Measurements from ENCODE around the gene IZUMO1.
A peak's percentile ranks its signal among the peaks of the same experiment; 100 is the strongest.

The IZUMO1 gene

DNA sequence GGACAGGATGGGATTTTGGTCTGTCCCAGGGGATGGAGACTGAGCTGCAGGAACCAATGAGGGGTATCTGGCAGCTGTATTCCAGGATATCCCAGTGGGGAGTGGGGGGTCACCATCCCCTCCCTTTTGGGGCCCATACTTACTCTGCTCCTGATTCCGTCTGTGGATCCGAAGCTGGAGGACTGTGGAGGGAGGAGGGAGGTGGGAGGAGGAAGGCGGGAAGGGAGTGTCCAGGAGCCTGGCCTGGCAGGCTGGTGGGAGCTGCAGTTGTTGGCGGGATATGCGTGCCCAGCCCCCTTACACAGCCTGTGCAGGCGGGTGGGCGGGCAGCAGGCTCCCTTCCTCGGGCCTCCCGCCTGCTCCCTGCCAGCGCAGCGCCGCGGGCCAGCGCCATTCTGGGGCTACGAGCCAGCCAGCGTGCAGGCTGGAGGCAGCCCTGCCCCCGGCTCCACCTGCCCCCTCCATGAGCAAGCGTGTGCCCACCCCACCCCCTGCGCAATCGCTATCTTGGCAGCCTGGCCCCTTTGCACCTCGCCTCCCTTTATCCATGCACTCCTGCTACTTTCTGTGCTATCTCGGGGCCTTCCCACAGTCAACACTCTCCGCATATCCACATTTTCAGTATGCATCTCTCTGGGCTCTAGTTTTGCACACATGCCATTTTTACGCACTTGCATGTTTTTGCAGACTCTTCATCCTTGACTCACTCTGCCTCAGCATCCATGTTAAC is 30.0 kb downstream of the IZUMO1 start:
- TF ChIP-seq, protein P1, sequence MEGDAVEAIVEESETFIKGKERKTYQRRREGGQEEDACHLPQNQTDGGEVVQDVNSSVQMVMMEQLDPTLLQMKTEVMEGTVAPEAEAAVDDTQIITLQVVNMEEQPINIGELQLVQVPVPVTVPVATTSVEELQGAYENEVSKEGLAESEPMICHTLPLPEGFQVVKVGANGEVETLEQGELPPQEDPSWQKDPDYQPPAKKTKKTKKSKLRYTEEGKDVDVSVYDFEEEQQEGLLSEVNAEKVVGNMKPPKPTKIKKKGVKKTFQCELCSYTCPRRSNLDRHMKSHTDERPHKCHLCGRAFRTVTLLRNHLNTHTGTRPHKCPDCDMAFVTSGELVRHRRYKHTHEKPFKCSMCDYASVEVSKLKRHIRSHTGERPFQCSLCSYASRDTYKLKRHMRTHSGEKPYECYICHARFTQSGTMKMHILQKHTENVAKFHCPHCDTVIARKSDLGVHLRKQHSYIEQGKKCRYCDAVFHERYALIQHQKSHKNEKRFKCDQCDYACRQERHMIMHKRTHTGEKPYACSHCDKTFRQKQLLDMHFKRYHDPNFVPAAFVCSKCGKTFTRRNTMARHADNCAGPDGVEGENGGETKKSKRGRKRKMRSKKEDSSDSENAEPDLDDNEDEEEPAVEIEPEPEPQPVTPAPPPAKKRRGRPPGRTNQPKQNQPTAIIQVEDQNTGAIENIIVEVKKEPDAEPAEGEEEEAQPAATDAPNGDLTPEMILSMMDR (IDR thresholded peaks at IDR 0.05; ENCODE audit: low read depth, low read length, missing control alignments) = no peak
- no peak for DNase-seq (ENCODE audit: low read depth)

DNA sequence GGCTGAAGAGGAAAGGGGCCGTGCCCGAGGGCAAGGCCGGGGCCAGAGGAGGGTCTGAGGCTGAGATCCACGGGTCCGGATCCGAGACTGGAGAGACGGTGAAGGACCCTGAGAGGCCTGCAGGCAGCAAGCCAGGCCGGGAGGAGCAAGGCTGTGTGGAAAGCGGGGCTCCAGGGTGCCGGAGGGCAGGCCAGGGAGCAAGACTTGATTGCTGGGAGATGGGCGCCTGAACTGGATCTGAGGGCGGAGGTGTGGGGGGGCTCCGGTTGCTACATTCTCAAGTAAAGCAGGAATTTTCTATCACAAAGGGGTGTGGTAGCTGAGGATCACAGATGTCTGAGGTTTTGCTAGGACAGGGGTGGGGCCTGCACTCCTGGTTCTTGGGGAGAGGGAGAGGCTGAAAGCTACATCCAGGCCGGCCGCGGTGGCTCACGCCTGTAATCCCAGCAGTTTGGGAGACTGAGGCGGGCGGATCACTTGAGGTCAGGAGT is 31.0 kb downstream of the IZUMO1 start:
- no peak overlapping the region for H3K4me3 ChIP-seq (ENCODE audit: low read depth, low read length)
- DNase-seq (ENCODE audit: low read depth) = no peak
- TF ChIP-seq, protein P1 (IDR thresholded peaks at IDR 0.05; ENCODE audit: low read depth, low read length, missing control alignments) = no peak

More for the DNA sequence above, 30.0 kb downstream of the IZUMO1 start:
- no peak overlapping the region for H3K4me3 ChIP-seq (ENCODE audit: low read depth, low read length)

DNA sequence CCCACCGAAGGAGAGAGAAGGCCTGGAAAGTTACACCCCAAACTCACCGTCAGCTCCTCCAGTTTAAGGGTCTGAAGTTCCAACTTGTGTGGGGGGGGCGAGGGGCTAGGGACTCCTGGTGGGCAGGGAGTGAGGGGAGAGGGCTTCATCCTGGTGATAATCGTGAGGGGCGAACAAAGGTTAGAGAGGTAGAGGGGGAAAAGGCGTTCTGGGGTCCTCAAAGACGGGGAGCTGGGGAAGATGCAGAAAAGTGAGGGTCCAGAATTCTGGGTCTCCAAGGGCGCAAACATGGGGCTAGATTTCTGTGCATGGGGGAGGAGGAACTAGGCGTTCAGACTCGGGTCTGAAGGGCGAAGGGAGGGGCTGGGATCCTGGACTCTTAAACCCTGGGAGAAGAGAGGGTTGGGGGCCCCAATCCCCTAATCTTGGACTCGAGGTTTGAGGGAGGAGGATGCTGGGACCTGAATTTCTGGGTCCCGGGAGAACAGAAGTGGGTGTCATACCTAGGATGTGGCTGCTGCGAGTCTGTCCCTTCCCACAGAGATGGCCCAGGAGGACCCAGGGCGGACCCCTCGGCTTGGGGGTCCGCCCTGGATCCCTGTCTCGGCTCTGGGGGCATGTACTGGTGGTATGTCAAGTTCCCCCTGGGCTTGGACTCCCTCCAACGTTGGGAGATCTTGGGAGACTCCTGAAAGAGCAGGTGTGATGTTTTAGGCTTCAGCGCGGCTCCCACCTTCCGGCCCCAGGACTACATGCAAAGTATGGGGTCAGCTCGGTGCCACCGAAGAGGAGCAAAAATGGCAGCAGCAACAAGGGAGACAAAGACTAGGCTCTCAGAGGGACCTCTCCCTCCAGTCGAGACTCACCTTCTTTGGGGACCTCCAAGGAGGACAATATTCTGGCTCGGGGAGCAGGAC is 31.7 kb downstream of the IZUMO1 start:
- TF ChIP-seq, protein P1 (IDR thresholded peaks at IDR 0.05; ENCODE audit: low read depth, low read length, missing control alignments) = no peak
- no peak for DNase-seq (ENCODE audit: low read depth)
- H3K4me3 ChIP-seq (ENCODE audit: low read depth, low read length) = peak overlapping the region; percentile 81

DNA sequence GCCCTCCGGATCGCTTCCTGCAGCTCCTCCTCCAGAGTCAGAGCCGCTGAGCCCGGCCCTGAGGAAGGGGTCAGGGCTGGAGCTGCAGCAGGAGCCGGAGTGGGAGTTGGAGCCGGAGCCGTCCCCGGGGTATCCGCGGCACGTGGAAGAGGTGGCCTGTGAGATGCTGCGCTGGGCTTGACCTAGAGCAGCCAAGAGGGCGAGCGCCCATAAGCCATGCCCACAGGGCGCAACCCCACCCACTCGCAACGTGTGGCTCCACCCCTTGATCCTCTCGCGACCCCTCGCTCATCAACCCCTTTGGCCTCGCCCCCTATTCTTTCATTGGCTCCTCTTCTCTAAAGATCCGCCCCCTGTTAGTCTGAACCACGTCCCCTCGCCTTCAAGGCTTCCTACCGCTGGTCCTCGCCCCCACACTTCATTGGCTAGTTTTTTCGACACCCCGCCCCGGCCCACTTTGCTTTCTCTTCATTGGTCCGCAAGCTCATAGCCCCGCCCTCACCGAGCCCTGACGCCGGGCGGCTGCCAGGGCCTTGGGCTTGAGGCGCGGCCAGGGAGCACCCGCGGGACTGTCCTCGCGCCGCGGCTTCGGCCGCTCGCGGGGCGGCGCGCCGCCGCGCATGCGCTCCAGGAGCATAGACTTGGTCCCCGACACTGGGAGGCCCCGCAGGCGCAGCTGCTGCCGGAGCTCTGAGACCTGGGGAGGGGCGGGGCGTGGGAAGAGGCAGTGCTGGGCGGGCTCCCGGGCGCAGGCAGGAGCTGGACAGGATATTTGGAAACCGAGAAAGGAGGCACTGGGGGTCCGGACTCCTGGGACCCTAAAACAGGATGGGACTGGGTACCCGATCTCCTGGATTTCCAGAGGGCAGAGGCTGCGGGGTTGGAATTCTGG is 32.6 kb downstream of the IZUMO1 start:
- peak; percentile 97 for DNase-seq (ENCODE audit: low read depth)
- TF ChIP-seq, protein P1 (IDR thresholded peaks at IDR 0.05; ENCODE audit: low read depth, low read length, missing control alignments) = no peak
- H3K4me3 ChIP-seq (ENCODE audit: low read depth, low read length) = peak overlapping the region; percentile 81

DNA sequence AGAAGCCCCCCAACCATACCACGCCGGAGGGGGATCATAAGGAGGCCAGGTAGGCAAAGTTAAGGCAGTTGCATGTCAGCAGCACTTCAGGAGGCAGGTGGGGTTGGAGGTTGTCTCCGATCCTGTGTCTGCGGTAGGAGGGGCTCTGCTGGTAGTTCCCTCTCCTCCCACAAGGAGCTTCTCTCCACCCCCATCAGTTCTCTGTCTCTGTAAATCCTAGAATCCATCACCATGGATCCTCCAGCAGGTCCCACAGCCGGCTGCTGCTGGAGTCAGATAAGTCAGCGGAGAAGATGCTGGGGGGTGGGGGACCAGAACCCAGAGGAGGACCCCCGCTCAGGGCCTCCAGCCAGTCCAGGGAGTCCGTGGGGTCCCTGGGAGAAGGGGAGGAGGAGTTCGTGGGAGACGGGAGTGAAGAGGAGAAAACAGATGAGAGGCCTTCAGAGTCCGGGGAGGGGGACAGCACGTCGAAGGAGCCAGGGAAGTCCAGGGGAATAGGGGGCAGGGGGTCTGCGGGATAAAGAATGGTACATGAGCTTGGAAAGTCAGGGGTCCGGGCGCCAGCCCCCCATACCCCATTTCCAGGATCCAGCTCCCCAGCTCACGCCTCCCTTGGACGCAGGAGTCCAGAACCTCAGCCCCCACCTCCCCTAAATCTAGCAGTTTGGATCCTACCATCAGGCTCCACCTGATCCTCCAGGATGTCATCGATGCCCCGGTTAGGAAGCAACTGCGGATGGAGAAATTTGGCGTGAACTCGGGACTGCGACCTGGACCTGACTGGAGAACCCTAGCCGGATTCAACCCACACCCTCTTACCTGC is 33.5 kb downstream of the IZUMO1 start:
- peak overlapping the region; percentile 68 for H3K4me3 ChIP-seq (ENCODE audit: low read depth, low read length)
- no peak for DNase-seq (ENCODE audit: low read depth)
- TF ChIP-seq, protein P1 (IDR thresholded peaks at IDR 0.05; ENCODE audit: low read depth, low read length, missing control alignments) = peak; percentile 37

Measured in GM12864 (cell line).